Mesodermal cell (in vitro differentiated cells): ENCODE data around the gene NIPAL3.

Source experiments
- H3K27ac ChIP-seq: 2 replicates; pipeline ENCODE4 v1.7.0; 2013; ENCODE audit warnings: mild to moderate bottlenecking, low read depth, low read length, moderate library complexity; ENCODE audit not compliant: severe bottlenecking
- H3K36me3 ChIP-seq: 2 replicates; pipeline ENCODE4 v1.7.1; 2013; ENCODE audit warnings: mild to moderate bottlenecking, low read length, moderate library complexity; ENCODE audit not compliant: control insufficient read depth, insufficient read depth
- H3K4me1 ChIP-seq: one replicate; pipeline ENCODE4 v1.7.1; 2013; ENCODE audit warnings: mild to moderate bottlenecking, low read length; ENCODE audit not compliant: insufficient read depth, control insufficient read depth, poor library complexity, severe bottlenecking
- H3K4me3 ChIP-seq: 2 replicates; pipeline ENCODE4 v1.7.0; 2013; ENCODE audit warnings: low read length, control low read depth, mild to moderate bottlenecking; ENCODE audit not compliant: insufficient read depth, poor library complexity, severe bottlenecking; ENCODE audit errors: extremely low read depth
- H3K9me3 ChIP-seq: 2 replicates; pipeline ENCODE4 v1.7.1; 2013; ENCODE audit warnings: mild to moderate bottlenecking, low read length, moderate library complexity; ENCODE audit not compliant: control insufficient read depth
- WGBS, 2 experiments: methylation state at CpG; one replicate each; pipeline ENCODE4 v1.1.5; 2013; ENCODE audit warnings: missing lambda C conversion rate in 2 of 2; ENCODE audit not compliant: insufficient coverage in 2 of 2; 5-methylcytosine and 5-hydroxymethylcytosine counted together

NIPAL3 gene

GRCh38 chr1:24390924-24391782, 24.4 kb upstream of the NIPAL3 start:
- peaks cover 29% of the 10 kb centered on the region for H3K4me1 ChIP-seq
- WGBS, 2 experiments = 13 to 75% methylated on average over 2 to 5 of the region's 12 CpGs
- H3K36me3 ChIP-seq = peaks cover 6% of the 10 kb centered on the region
- H3K27ac ChIP-seq = no peak overlapping the region
- no peaks in the 10 kb centered on the region for H3K9me3 ChIP-seq
- H3K4me3 ChIP-seq = no peak overlapping the region

GRCh38 chr1:24391882-24392603, 23.6 kb upstream of the NIPAL3 start:
- Histone ChIP-seq H3K4me3 (no peak overlapping the region), H3K4me1 (peaks cover 29% of the 10 kb centered on the region), H3K27ac (peak overlapping the region; percentile 43), H3K9me3 (no peaks in the 10 kb centered on the region), H3K36me3 (peaks cover 6% of the 10 kb centered on the region)
- 67 to 71% methylated on average over 8 to 11 of the region's 11 CpGs for WGBS, 2 experiments

- Histone ChIP-seq H3K36me3 (peaks cover 6% of the 10 kb centered on the region), H3K27ac (no peak overlapping the region), H3K9me3 (no peaks in the 10 kb centered on the region), H3K4me1 (peaks cover 29% of the 10 kb centered on the region), H3K4me3 (no peak overlapping the region)
- WGBS, 2 experiments = no CpG with 5 or more reads among the region's 4 CpGs
Observed at GRCh38 chr1:24392604-24392946, 23.0 kb upstream of the NIPAL3 start.

- Histone ChIP-seq H3K36me3 (peaks cover 6% of the 10 kb centered on the region), H3K4me3 (no peak overlapping the region), H3K4me1 (peaks cover 29% of the 10 kb centered on the region), H3K27ac (no peak overlapping the region), H3K9me3 (no peaks in the 10 kb centered on the region)
- WGBS, 2 experiments = 80 to 100% methylated on average over 2 to 3 of the region's 4 CpGs
Observed at GRCh38 chr1:24392982-24393650, 22.5 kb upstream of the NIPAL3 start.

GRCh38 chr1:24393892-24394291, 21.7 kb upstream of the NIPAL3 start:
- H3K9me3 ChIP-seq = no peaks in the 10 kb centered on the region
- H3K36me3 ChIP-seq = peaks cover 5% of the 10 kb centered on the region
- H3K27ac ChIP-seq = no peak overlapping the region
- 83 to 94% methylated on average over 4 to 5 of the region's 6 CpGs for WGBS, 2 experiments
- peaks cover 29% of the 10 kb centered on the region for H3K4me1 ChIP-seq
- no peak overlapping the region for H3K4me3 ChIP-seq

GRCh38 chr1:24400065-24400464, 15.5 kb upstream of the NIPAL3 start:
- Histone ChIP-seq H3K9me3 (no peaks in the 10 kb centered on the region), H3K36me3 (peaks cover 13% of the 10 kb centered on the region), H3K27ac (no peak overlapping the region), H3K4me1 (no peaks in the 10 kb centered on the region), H3K4me3 (no peak overlapping the region)
- 71 to 100% methylated on average over 1 of the region's 1 CpG for WGBS, 2 experiments

- Histone ChIP-seq H3K36me3 (peaks cover 13% of the 10 kb centered on the region), H3K27ac (no peak overlapping the region), H3K4me1 (no peaks in the 10 kb centered on the region), H3K4me3 (no peak overlapping the region), H3K9me3 (no peaks in the 10 kb centered on the region)
- WGBS, 2 experiments = no CpG with 5 or more reads among the region's 4 CpGs
Observed at GRCh38 chr1:24403806-24404205, 11.8 kb upstream of the NIPAL3 start.

GRCh38 chr1:24406788-24407187, 8.8 kb upstream of the NIPAL3 start:
- WGBS, 2 experiments = 82 to 100% methylated on average over 1 of the region's 1 CpG
- Histone ChIP-seq H3K4me1 (no peaks in the 10 kb centered on the region), H3K4me3 (no peak overlapping the region), H3K36me3 (no peaks in the 10 kb centered on the region), H3K27ac (no peak overlapping the region), H3K9me3 (no peaks in the 10 kb centered on the region)

GRCh38 chr1:24409535-24409934, 6.1 kb upstream of the NIPAL3 start:
- 87 to 93% methylated on average over 3 of the region's 3 CpGs for WGBS, 2 experiments
- H3K27ac ChIP-seq = no peak overlapping the region
- H3K9me3 ChIP-seq = no peaks in the 10 kb centered on the region
- no peak overlapping the region for H3K4me3 ChIP-seq
- no peaks in the 10 kb centered on the region for H3K4me1 ChIP-seq
- H3K36me3 ChIP-seq = no peaks in the 10 kb centered on the region

GRCh38 chr1:24410750-24411149, 4.9 kb upstream of the NIPAL3 start:
- 89 to 97% methylated on average over 4 to 5 of the region's 7 CpGs for WGBS, 2 experiments
- Histone ChIP-seq H3K36me3 (no peaks in the 10 kb centered on the region), H3K4me1 (no peaks in the 10 kb centered on the region), H3K27ac (no peak overlapping the region), H3K4me3 (no peak overlapping the region), H3K9me3 (no peaks in the 10 kb centered on the region)
